ENCODE measurements around the gene CCDC3. TPM values are rescaled to one million over a fixed set of nuclear protein-coding genes. Genes with fewer than 3 reads are reported as not detected.
A peak's percentile ranks its signal among the peaks of the same experiment; 100 is the strongest.

Gene CCDC3
- total RNA-seq, 1 donor from 2014 or later: 86.0 TPM

- Histone ChIP-seq H3K4me3 (no peak overlapping the region), H3K27me3 (no peaks in the 10 kb centered on the region), H3K27ac (peak overlapping the region; percentile 43 to 90), H3K9me3 (no peaks in the 10 kb centered on the region), H3K36me3 (no peaks in the 10 kb centered on the region), H3K4me1 (peaks cover 4 to 23% of the 10 kb centered on the region in 2 donors)
- no peak for TF ChIP-seq CTCF (IDR thresholded peaks at IDR 0.05)
- intact Hi-C loops (cut with DNase I): loop anchor here (5.0 to 10.0 kb wide), 2 partner anchors 53 to 685 kb away; no protein-coding TSS in a partner anchor
- DNase-seq (ENCODE audit: low spot score in 2 of 2): no peak
These were observed 92.2 kb downstream of the CCDC3 start for GRCh38 chr10:12909182-12909835.

DNA sequence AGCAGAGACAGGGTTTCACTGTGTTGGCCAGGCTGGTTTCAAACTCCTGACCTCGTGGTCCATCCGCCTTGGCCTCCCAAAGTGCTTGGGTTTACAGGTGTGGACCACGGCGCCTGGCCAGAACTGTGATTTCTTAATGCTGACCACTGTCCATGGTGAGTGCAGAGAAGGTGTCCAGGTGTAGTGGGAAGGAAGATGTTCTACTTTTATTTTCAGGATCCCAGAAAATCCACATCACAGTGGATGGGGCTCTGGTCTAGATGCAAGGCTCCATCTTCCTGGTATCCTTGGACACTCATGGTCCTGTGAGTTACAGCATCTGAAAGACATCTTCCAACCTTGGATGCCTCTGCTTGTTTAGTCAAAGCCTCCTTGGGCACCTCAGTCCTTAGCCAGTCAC, 92.7 kb downstream of the CCDC3 start:
- Histone ChIP-seq H3K9me3 (no peaks in the 10 kb centered on the region), H3K27ac (peak overlapping the region; percentile 43 to 90), H3K4me1 (peaks cover 4 to 21% of the 10 kb centered on the region in 2 donors), H3K27me3 (no peaks in the 10 kb centered on the region), H3K4me3 (no peak overlapping the region), H3K36me3 (no peaks in the 10 kb centered on the region)
- DNase-seq (ENCODE audit: low spot score in 2 of 2): no peak
- TF ChIP-seq CTCF (IDR thresholded peaks at IDR 0.05): no peak
- intact Hi-C loops (cut with DNase I): loop anchor here (5.0 to 10.0 kb wide), 2 partner anchors 54 to 684 kb away; no protein-coding TSS in a partner anchor

DNA sequence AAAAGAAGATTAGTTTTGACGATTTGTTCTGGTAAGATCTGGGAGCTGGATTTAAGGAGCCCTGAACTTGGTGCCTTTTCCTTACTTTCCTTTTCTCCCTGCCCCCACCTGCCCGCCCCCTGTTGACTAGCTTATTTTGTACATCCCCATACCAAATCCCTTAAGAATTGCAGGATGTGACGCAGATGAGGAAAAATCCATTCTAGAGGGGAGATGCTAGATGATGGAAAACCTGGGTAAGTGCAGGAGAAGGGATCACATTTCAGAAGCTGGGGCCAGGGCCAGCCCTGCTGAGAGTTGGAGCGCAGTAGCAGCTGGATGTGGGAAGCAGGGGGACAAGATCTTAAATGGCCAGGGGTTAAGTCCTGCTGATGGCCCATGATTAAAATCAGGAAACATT, 93.9 kb downstream of the CCDC3 start:
- Histone ChIP-seq H3K4me3 (no peak overlapping the region), H3K4me1 (peaks cover 4 to 31% of the 10 kb centered on the region in 2 donors), H3K36me3 (no peaks in the 10 kb centered on the region), H3K27me3 (no peaks in the 10 kb centered on the region), H3K9me3 (no peaks in the 10 kb centered on the region), H3K27ac (peak overlapping the region; percentile 90 to 91)
- DNase-seq (ENCODE audit: low spot score in 2 of 2): no peak
- intact Hi-C loops (cut with DNase I): loop anchor here (5.0 to 10.0 kb wide), 2 partner anchors 55 to 683 kb away; no protein-coding TSS in a partner anchor
- no peak for TF ChIP-seq CTCF (IDR thresholded peaks at IDR 0.05)

GRCh38 chr10:12906051-12906541, 95.4 kb downstream of the CCDC3 start:
- Histone ChIP-seq H3K27ac (peak overlapping the region; percentile 90 to 91), H3K36me3 (no peaks in the 10 kb centered on the region), H3K4me1 (peaks cover 4 to 32% of the 10 kb centered on the region in 2 donors), H3K9me3 (no peaks in the 10 kb centered on the region), H3K4me3 (no peak overlapping the region), H3K27me3 (no peaks in the 10 kb centered on the region)
- TF ChIP-seq CTCF (IDR thresholded peaks at IDR 0.05): no peak
- intact Hi-C loops (cut with DNase I): loop anchor here (5.0 to 10.0 kb wide), 2 partner anchors 56 to 681 kb away; no protein-coding TSS in a partner anchor
- DNase-seq (ENCODE audit: low spot score in 2 of 2): peak; percentile 47 to 92

- H3K4me3 ChIP-seq: no peak overlapping the region
- peak overlapping the region; percentile 90 to 91 for H3K27ac ChIP-seq
- H3K27me3 ChIP-seq: no peaks in the 10 kb centered on the region
- no peak for DNase-seq (ENCODE audit: low spot score in 2 of 2)
- no peak for TF ChIP-seq CTCF (IDR thresholded peaks at IDR 0.05)
- intact Hi-C loops (cut with DNase I): loop anchor here (2.0 to 10.0 kb wide), 3 partner anchors 57 to 680 kb away; partner anchors contain the start of gene CCDC3
- no peaks in the 10 kb centered on the region for H3K9me3 ChIP-seq
- no peaks in the 10 kb centered on the region for H3K36me3 ChIP-seq
- H3K4me1 ChIP-seq: peaks cover 4 to 30% of the 10 kb centered on the region in 2 donors
These were observed 96.4 kb downstream of the CCDC3 start for GRCh38 chr10:12905067-12905466.
